ENCODE measurements around the gene ANGPTL2.

Gene ANGPTL2

GRCh38 chr9:127083138-127083980, 39.1 kb downstream of the ANGPTL2 start:
- no peak overlapping the region for H3K4me3 Mint-ChIP-seq
- no peaks in the 10 kb centered on the region for H3K36me3 Mint-ChIP-seq (ENCODE audit: low read depth)
- H3K9me3 Mint-ChIP-seq: no peaks in the 10 kb centered on the region
- H3K27ac Mint-ChIP-seq: no peak overlapping the region
- H3K4me1 Mint-ChIP-seq (ENCODE audit: low read depth): no peaks in the 10 kb centered on the region
- peaks cover 17% of the 10 kb centered on the region for H3K27me3 Mint-ChIP-seq
- intact Hi-C loops (cut with micrococcal nuclease): no loop called here

GRCh38 chr9:127081250-127082185, 40.9 kb downstream of the ANGPTL2 start:
- Mint-ChIP-seq H3K4me3 (no peak overlapping the region), H3K4me1 (ENCODE audit: low read depth) (no peaks in the 10 kb centered on the region), H3K27ac (no peak overlapping the region), H3K27me3 (peaks cover 25% of the 10 kb centered on the region), H3K9me3 (no peaks in the 10 kb centered on the region), H3K36me3 (ENCODE audit: low read depth) (no peaks in the 10 kb centered on the region)
- intact Hi-C loops (cut with micrococcal nuclease): no loop called here

- intact Hi-C loops (cut with micrococcal nuclease): no loop called here
- Mint-ChIP-seq H3K27ac (no peak overlapping the region), H3K27me3 (peaks cover 30% of the 10 kb centered on the region), H3K36me3 (ENCODE audit: low read depth) (no peaks in the 10 kb centered on the region), H3K9me3 (no peaks in the 10 kb centered on the region), H3K4me3 (no peak overlapping the region), H3K4me1 (ENCODE audit: low read depth) (no peaks in the 10 kb centered on the region)
These were observed 42.8 kb downstream of the ANGPTL2 start for GRCh38 chr9:127079446-127080140.

GRCh38 chr9:127078988-127079387, 43.4 kb downstream of the ANGPTL2 start:
- H3K4me3 Mint-ChIP-seq: no peak overlapping the region
- H3K36me3 Mint-ChIP-seq (ENCODE audit: low read depth): no peaks in the 10 kb centered on the region
- no peaks in the 10 kb centered on the region for H3K9me3 Mint-ChIP-seq
- H3K4me1 Mint-ChIP-seq (ENCODE audit: low read depth): no peaks in the 10 kb centered on the region
- intact Hi-C loops (cut with micrococcal nuclease): no loop called here
- no peak overlapping the region for H3K27ac Mint-ChIP-seq
- peaks cover 25% of the 10 kb centered on the region for H3K27me3 Mint-ChIP-seq

- Mint-ChIP-seq H3K4me3 (no peak overlapping the region), H3K4me1 (ENCODE audit: low read depth) (no peaks in the 10 kb centered on the region), H3K36me3 (ENCODE audit: low read depth) (no peaks in the 10 kb centered on the region), H3K27me3 (peaks cover 23% of the 10 kb centered on the region), H3K9me3 (no peaks in the 10 kb centered on the region), H3K27ac (no peak overlapping the region)
- intact Hi-C loops (cut with micrococcal nuclease): no loop called here
These were observed 44.1 kb downstream of the ANGPTL2 start for GRCh38 chr9:127078336-127078735.

- H3K9me3 Mint-ChIP-seq: no peaks in the 10 kb centered on the region
- intact Hi-C loops (cut with micrococcal nuclease): no loop called here
- H3K4me1 Mint-ChIP-seq (ENCODE audit: low read depth): no peaks in the 10 kb centered on the region
- no peaks in the 10 kb centered on the region for H3K36me3 Mint-ChIP-seq (ENCODE audit: low read depth)
- H3K27ac Mint-ChIP-seq: no peak overlapping the region
- peaks cover 20% of the 10 kb centered on the region for H3K27me3 Mint-ChIP-seq
- H3K4me3 Mint-ChIP-seq: no peak overlapping the region
These were observed 44.8 kb downstream of the ANGPTL2 start for GRCh38 chr9:127077644-127077946.

- H3K4me1 Mint-ChIP-seq (ENCODE audit: low read depth): no peaks in the 10 kb centered on the region
These were observed 45.4 kb downstream of the ANGPTL2 start for GRCh38 chr9:127076860-127077643.

GRCh38 chr9:127075624-127076372, 46.6 kb downstream of the ANGPTL2 start:
- H3K27ac Mint-ChIP-seq: no peak overlapping the region
- intact Hi-C loops (cut with micrococcal nuclease): no loop called here
- peaks cover 20% of the 10 kb centered on the region for H3K27me3 Mint-ChIP-seq
- no peaks in the 10 kb centered on the region for H3K4me1 Mint-ChIP-seq (ENCODE audit: low read depth)
- H3K36me3 Mint-ChIP-seq (ENCODE audit: low read depth): no peaks in the 10 kb centered on the region
- H3K4me3 Mint-ChIP-seq: no peak overlapping the region
- no peaks in the 10 kb centered on the region for H3K9me3 Mint-ChIP-seq

More at GRCh38 chr9:127076860-127077643, 45.4 kb downstream of the ANGPTL2 start:
- no peaks in the 10 kb centered on the region for H3K9me3 Mint-ChIP-seq
- H3K27me3 Mint-ChIP-seq: peaks cover 20% of the 10 kb centered on the region
- no peak overlapping the region for H3K4me3 Mint-ChIP-seq
- intact Hi-C loops (cut with micrococcal nuclease): no loop called here
- no peak overlapping the region for H3K27ac Mint-ChIP-seq
- no peaks in the 10 kb centered on the region for H3K36me3 Mint-ChIP-seq (ENCODE audit: low read depth)

GRCh38 chr9:127074561-127075548, 47.6 kb downstream of the ANGPTL2 start:
- no peaks in the 10 kb centered on the region for H3K36me3 Mint-ChIP-seq (ENCODE audit: low read depth)
- H3K27ac Mint-ChIP-seq: no peak overlapping the region
- H3K4me3 Mint-ChIP-seq: no peak overlapping the region
- no peaks in the 10 kb centered on the region for H3K4me1 Mint-ChIP-seq (ENCODE audit: low read depth)
- H3K9me3 Mint-ChIP-seq: no peaks in the 10 kb centered on the region
- H3K27me3 Mint-ChIP-seq: peaks cover 20% of the 10 kb centered on the region
- intact Hi-C loops (cut with micrococcal nuclease): no loop called here

- intact Hi-C loops (cut with micrococcal nuclease): no loop called here
- Mint-ChIP-seq H3K9me3 (no peaks in the 10 kb centered on the region), H3K4me1 (ENCODE audit: low read depth) (peaks cover 17% of the 10 kb centered on the region), H3K27ac (no peak overlapping the region), H3K36me3 (ENCODE audit: low read depth) (no peaks in the 10 kb centered on the region), H3K4me3 (no peak overlapping the region), H3K27me3 (no peaks in the 10 kb centered on the region)
These were observed 54.7 kb downstream of the ANGPTL2 start for GRCh38 chr9:127067603-127068220.

GRCh38 chr9:127066851-127067136, 55.6 kb downstream of the ANGPTL2 start:
- intact Hi-C loops (cut with micrococcal nuclease): no loop called here
- Mint-ChIP-seq H3K4me1 (ENCODE audit: low read depth) (peaks cover 17% of the 10 kb centered on the region), H3K27ac (no peak overlapping the region), H3K27me3 (no peaks in the 10 kb centered on the region), H3K9me3 (no peaks in the 10 kb centered on the region), H3K4me3 (no peak overlapping the region), H3K36me3 (ENCODE audit: low read depth) (no peaks in the 10 kb centered on the region)
